ENCODE results near the gene SLC2A9. TPM values are rescaled to one million over a fixed set of nuclear protein-coding genes. Genes with fewer than 3 reads are reported as not detected.

Gene SLC2A9
- total RNA-seq, 2 donors from 2014 or later, result 9.1 to 17.5 TPM

GRCh38 chr4:10019521-10020051, 1.7 kb downstream of the SLC2A9 start:
- Histone ChIP-seq H3K9me3 (no peaks in the 10 kb centered on the region), H3K4me1 (ENCODE audit: control insufficient read depth in 1 of 2, low read depth in 2 of 2) (peaks cover 0 to 37% of the 10 kb centered on the region in 2 donors), H3K4me3 (peak overlapping the region; percentile 62), H3K27me3 (replicated peaks; ENCODE audit: insufficient read depth) (no peaks in the 10 kb centered on the region), H3K36me3 (no peaks in the 10 kb centered on the region), H3K27ac (peak overlapping the region; percentile 79 to 80)
- DNase-seq (ENCODE audit: low spot score) (no peak), ATAC-seq (ENCODE audit: insufficient number of reproducible peaks, low FRiP score, low read depth) (no peak)
- no peak for TF ChIP-seq CTCF (IDR thresholded peaks at IDR 0.05)

GRCh38 chr4:10018818-10019461, 2.4 kb downstream of the SLC2A9 start:
- peaks cover 0 to 37% of the 10 kb centered on the region in 2 donors for H3K4me1 ChIP-seq (ENCODE audit: control insufficient read depth in 1 of 2, low read depth in 2 of 2)
- ATAC-seq (ENCODE audit: insufficient number of reproducible peaks, low FRiP score, low read depth), result peak; percentile 90

GRCh38 chr4:10017037-10017893, 4.0 kb downstream of the SLC2A9 start:
- no peak for ATAC-seq (ENCODE audit: insufficient number of reproducible peaks, low FRiP score, low read depth)
- Histone ChIP-seq H3K27ac (no peak overlapping the region), H3K27me3 (replicated peaks; ENCODE audit: insufficient read depth) (no peaks in the 10 kb centered on the region), H3K9me3 (no peaks in the 10 kb centered on the region), H3K36me3 (no peaks in the 10 kb centered on the region), H3K4me3 (no peak overlapping the region), H3K4me1 (ENCODE audit: control insufficient read depth in 1 of 2, low read depth in 2 of 2) (peaks cover 0 to 34% of the 10 kb centered on the region in 2 donors)
- no peak for TF ChIP-seq CTCF (IDR thresholded peaks at IDR 0.05)
- no peak for DNase-seq (ENCODE audit: low spot score)

More at GRCh38 chr4:10018818-10019461, 2.4 kb downstream of the SLC2A9 start:
- TF ChIP-seq CTCF (IDR thresholded peaks at IDR 0.05), result peak; percentile 97
- H3K27me3 ChIP-seq (replicated peaks; ENCODE audit: insufficient read depth), result no peaks in the 10 kb centered on the region
- peak overlapping the region; percentile 62 for H3K4me3 ChIP-seq
- peak; percentile 82 for DNase-seq (ENCODE audit: low spot score)
- H3K36me3 ChIP-seq, result no peaks in the 10 kb centered on the region
- no peaks in the 10 kb centered on the region for H3K9me3 ChIP-seq
- H3K27ac ChIP-seq, result peak overlapping the region; percentile 79 to 80

GRCh38 chr4:10016169-10016568, 5.1 kb downstream of the SLC2A9 start:
- no peak overlapping the region for H3K4me3 ChIP-seq
- TF ChIP-seq CTCF (IDR thresholded peaks at IDR 0.05), result no peak
- H3K27ac ChIP-seq, result no peak overlapping the region
- H3K27me3 ChIP-seq (replicated peaks; ENCODE audit: insufficient read depth), result no peaks in the 10 kb centered on the region
- no peaks in the 10 kb centered on the region for H3K9me3 ChIP-seq
- H3K36me3 ChIP-seq, result no peaks in the 10 kb centered on the region
- H3K4me1 ChIP-seq (ENCODE audit: control insufficient read depth in 1 of 2, low read depth in 2 of 2), result peaks cover 0 to 23% of the 10 kb centered on the region in 2 donors
- ATAC-seq (ENCODE audit: insufficient number of reproducible peaks, low FRiP score, low read depth), result no peak
- DNase-seq (ENCODE audit: low spot score), result no peak

- Histone ChIP-seq H3K4me1 (ENCODE audit: control insufficient read depth in 1 of 2, low read depth in 2 of 2) (peaks cover 0 to 14% of the 10 kb centered on the region in 2 donors), H3K27ac (no peak overlapping the region), H3K27me3 (replicated peaks; ENCODE audit: insufficient read depth) (no peaks in the 10 kb centered on the region), H3K36me3 (no peaks in the 10 kb centered on the region), H3K4me3 (no peak overlapping the region), H3K9me3 (no peaks in the 10 kb centered on the region)
- peak; percentile 27 for TF ChIP-seq CTCF (IDR thresholded peaks at IDR 0.05)
- DNase-seq (ENCODE audit: low spot score) (no peak), ATAC-seq (ENCODE audit: insufficient number of reproducible peaks, low FRiP score, low read depth) (no peak)
Measured at GRCh38 chr4:10015140-10015753, 6.0 kb downstream of the SLC2A9 start.

Data from thoracic aorta (tissue), 2 donors.